ENCODE data around the gene RRAS2. TPM values are rescaled to one million over a fixed set of nuclear protein-coding genes. Genes with fewer than 3 reads are reported as not detected.

RRAS2 gene
- polyA plus RNA-seq, 3 donors, result 0.19 to 0.31 TPM; not detected in 1

DNA sequence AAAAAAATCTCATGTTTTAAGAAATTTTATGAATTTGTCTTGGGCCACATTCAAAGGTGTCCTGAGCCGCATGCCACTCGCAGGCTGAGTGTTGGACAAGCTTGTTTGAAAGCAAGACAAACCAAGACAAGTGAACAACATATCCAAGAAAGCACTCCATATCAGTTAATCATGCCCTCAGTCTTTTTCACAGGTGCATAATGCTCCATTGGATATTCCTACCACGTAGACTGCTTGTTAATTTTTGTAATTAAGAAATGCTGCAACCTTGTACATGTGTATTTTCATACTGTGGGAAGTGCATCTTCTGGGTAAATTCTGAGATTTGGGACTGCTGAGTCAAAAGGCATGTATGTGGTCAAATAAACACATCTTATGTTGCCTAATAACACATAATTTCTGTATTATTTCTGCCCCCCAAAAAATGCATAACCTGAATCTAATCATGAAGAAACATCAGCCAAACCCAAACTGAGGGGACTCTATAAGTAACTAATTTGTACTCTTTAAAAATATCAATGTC lies 8.2 kb downstream of the RRAS2 start:
- H2AFZ ChIP-seq (ENCODE audit: insufficient read depth, low read depth, low read length, poor library complexity, severe bottlenecking), result no peak overlapping the region
- H3K36me3 ChIP-seq (replicated peaks in 1 of 2; ENCODE audit: control insufficient read depth in 1 of 2, insufficient read depth in 2 of 2, low read length in 2 of 2), result no peaks in the 10 kb centered on the region
- 100% methylated on average over 1 of the region's 3 CpGs for WGBS (ENCODE audit: insufficient coverage)
- peaks cover under 1 to 3% of the 10 kb centered on the region in 2 donors for H3K27me3 ChIP-seq (ENCODE audit: control insufficient read depth in 2 of 2, insufficient read depth in 2 of 2, low read length in 2 of 2)
- Mint-ChIP-seq H3K9me3 (peaks cover 0 to 9% (median 5%) of the 10 kb centered on the region in 7 donors), H3K27ac (no peak overlapping the region), H3K27me3 (ENCODE audit: low read depth in 3 of 3) (peaks cover 7 to 9% (median 8%) of the 10 kb centered on the region in 3 donors), H3K4me1 (no peaks in the 10 kb centered on the region), H3K4me3 (no peak overlapping the region), H3K36me3 (no peaks in the 10 kb centered on the region)
- no peak for DNase-seq
- H3K4me1 ChIP-seq (ENCODE audit: control insufficient read depth in 1 of 2, insufficient read depth in 2 of 2, low read length in 2 of 2), result no peaks in the 10 kb centered on the region
- no peak overlapping the region for H3K9ac ChIP-seq (ENCODE audit: insufficient read depth, low read length, poor library complexity, severe bottlenecking)
- H3K79me2 ChIP-seq (ENCODE audit: insufficient read depth, low read length), result no peaks in the 10 kb centered on the region
- no peak overlapping the region for H3K27ac ChIP-seq (ENCODE audit: low read depth in 1 of 2, low read length in 2 of 2)
- TF ChIP-seq, protein P1, sequence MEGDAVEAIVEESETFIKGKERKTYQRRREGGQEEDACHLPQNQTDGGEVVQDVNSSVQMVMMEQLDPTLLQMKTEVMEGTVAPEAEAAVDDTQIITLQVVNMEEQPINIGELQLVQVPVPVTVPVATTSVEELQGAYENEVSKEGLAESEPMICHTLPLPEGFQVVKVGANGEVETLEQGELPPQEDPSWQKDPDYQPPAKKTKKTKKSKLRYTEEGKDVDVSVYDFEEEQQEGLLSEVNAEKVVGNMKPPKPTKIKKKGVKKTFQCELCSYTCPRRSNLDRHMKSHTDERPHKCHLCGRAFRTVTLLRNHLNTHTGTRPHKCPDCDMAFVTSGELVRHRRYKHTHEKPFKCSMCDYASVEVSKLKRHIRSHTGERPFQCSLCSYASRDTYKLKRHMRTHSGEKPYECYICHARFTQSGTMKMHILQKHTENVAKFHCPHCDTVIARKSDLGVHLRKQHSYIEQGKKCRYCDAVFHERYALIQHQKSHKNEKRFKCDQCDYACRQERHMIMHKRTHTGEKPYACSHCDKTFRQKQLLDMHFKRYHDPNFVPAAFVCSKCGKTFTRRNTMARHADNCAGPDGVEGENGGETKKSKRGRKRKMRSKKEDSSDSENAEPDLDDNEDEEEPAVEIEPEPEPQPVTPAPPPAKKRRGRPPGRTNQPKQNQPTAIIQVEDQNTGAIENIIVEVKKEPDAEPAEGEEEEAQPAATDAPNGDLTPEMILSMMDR (IDR thresholded peaks at IDR 0.05), result no peak
- H3K4me2 ChIP-seq (replicated peaks; ENCODE audit: extremely low read depth, low read length, poor library complexity, severe bottlenecking), result no peak overlapping the region
- H3K4me3 ChIP-seq (replicated peaks in 1 of 3; ENCODE audit: low read depth in 2 of 3, low read length in 3 of 3), result no peak overlapping the region
- intact Hi-C loops (cut with micrococcal nuclease), result no loop called here
- H4K20me1 ChIP-seq (ENCODE audit: insufficient read depth, low read length), result no peaks in the 10 kb centered on the region
- no peaks in the 10 kb centered on the region for H3K9me3 ChIP-seq (replicated peaks in 1 of 2; ENCODE audit: control insufficient read depth in 1 of 2, insufficient read depth in 1 of 2, low read length in 2 of 2)

DNA sequence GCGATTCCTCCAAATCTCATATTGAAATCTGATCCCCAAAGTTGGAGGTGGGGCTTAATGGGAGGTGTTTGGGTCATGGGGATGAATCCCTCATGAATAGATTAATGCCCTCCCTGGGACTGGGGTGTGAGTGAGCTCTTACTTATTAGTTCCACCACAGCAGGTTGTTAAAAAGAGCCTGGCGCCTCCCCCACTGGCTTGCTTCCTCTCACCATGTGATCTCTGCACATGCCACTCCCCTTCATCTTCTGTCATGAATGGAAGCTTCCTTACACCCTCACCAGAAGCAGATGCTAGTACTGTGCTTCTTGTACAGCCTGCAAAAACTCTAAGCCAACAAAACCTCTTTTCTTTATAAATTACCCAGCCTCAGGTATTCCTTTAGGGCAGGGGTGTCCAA lies 8.8 kb downstream of the RRAS2 start:
- Histone ChIP-seq H2AFZ (ENCODE audit: insufficient read depth, low read depth, low read length, poor library complexity, severe bottlenecking) (no peak overlapping the region), H4K20me1 (ENCODE audit: insufficient read depth, low read length) (no peaks in the 10 kb centered on the region), H3K27ac (ENCODE audit: low read depth in 1 of 2, low read length in 2 of 2) (no peak overlapping the region), H3K79me2 (ENCODE audit: insufficient read depth, low read length) (no peaks in the 10 kb centered on the region), H3K4me1 (ENCODE audit: control insufficient read depth in 1 of 2, insufficient read depth in 2 of 2, low read length in 2 of 2) (no peaks in the 10 kb centered on the region), H3K9me3 (replicated peaks in 1 of 2; ENCODE audit: control insufficient read depth in 1 of 2, insufficient read depth in 1 of 2, low read length in 2 of 2) (no peaks in the 10 kb centered on the region), H3K27me3 (ENCODE audit: control insufficient read depth in 2 of 2, insufficient read depth in 2 of 2, low read length in 2 of 2) (no peaks in the 10 kb centered on the region), H3K36me3 (replicated peaks in 1 of 2; ENCODE audit: control insufficient read depth in 1 of 2, insufficient read depth in 2 of 2, low read length in 2 of 2) (no peaks in the 10 kb centered on the region), H3K9ac (ENCODE audit: insufficient read depth, low read length, poor library complexity, severe bottlenecking) (no peak overlapping the region), H3K4me2 (replicated peaks; ENCODE audit: extremely low read depth, low read length, poor library complexity, severe bottlenecking) (no peak overlapping the region), H3K4me3 (replicated peaks in 1 of 3; ENCODE audit: low read depth in 2 of 3, low read length in 3 of 3) (no peak overlapping the region)
- Mint-ChIP-seq H3K27ac (no peak overlapping the region), H3K27me3 (ENCODE audit: low read depth in 3 of 3) (peaks cover 5 to 8% (median 7%) of the 10 kb centered on the region in 3 donors), H3K4me1 (no peaks in the 10 kb centered on the region), H3K9me3 (peaks cover 0 to 9% (median 7%) of the 10 kb centered on the region in 7 donors), H3K4me3 (no peak overlapping the region), H3K36me3 (no peaks in the 10 kb centered on the region)
- WGBS (ENCODE audit: insufficient coverage), result no CpG with 5 or more reads among the region's 2 CpGs
- intact Hi-C loops (cut with micrococcal nuclease), result no loop called here
- DNase-seq, result no peak
- TF ChIP-seq, protein P1 (IDR thresholded peaks at IDR 0.05), result no peak

All from CD14-positive monocyte (primary cell).